HEK293 (cell line): Measurements from ENCODE around the gene SYTL2.

ENCODE experiments used
- AEBP2 ChIP-seq: fragments of 450-650 bp; formaldehyde crosslinking; IDR thresholded peaks from 2 replicates; pipeline ENCODE4 v1.5.1; 2016; ENCODE audit warnings: missing biosample characterization, missing genetic modification characterization, borderline replicate concordance
- BCL6B ChIP-seq: fragments of 450-650 bp; formaldehyde crosslinking; IDR thresholded peaks from 2 replicates; pipeline ENCODE4 v1.5.1; 2017; ENCODE audit warnings: missing biosample characterization, missing genetic modification characterization
- GFI1B ChIP-seq: fragments of 450-650 bp; formaldehyde crosslinking; IDR thresholded peaks from 2 replicates; pipeline ENCODE4 v1.5.1; 2016; ENCODE audit warnings: missing biosample characterization, missing genetic modification characterization
- HOXC10 ChIP-seq: sonication (generic); formaldehyde crosslinking; IDR thresholded peaks from 2 replicates; pipeline ENCODE4 v1.8.1; 2023; ENCODE audit warnings: mild to moderate bottlenecking, missing genetic modification reagents
- SETDB1 ChIP-seq: IDR thresholded peaks from one replicate; pipeline ENCODE4 v1.6.1; 2017; ENCODE audit warnings: mild to moderate bottlenecking, low read length, moderate library complexity, mixed read lengths; ENCODE audit not compliant: insufficient read length
- SP7 ChIP-seq: fragments of 450-650 bp; formaldehyde crosslinking; IDR thresholded peaks from 2 replicates; pipeline ENCODE4 v1.5.1; 2016; ENCODE audit warnings: missing biosample characterization, missing genetic modification characterization
- WT1 ChIP-seq: fragments of 450-650 bp; formaldehyde crosslinking; IDR thresholded peaks from 2 replicates; pipeline ENCODE4 v1.5.1; 2016; ENCODE audit warnings: missing biosample characterization, missing genetic modification characterization
- ZBTB21 ChIP-seq: fragments of 450-650 bp; formaldehyde crosslinking; IDR thresholded peaks from 2 replicates; pipeline ENCODE4 v1.5.1; 2017; ENCODE audit warnings: missing biosample characterization, missing genetic modification characterization
- ZNF114 ChIP-seq: fragments of 450-650 bp; formaldehyde crosslinking; IDR thresholded peaks from 2 replicates; pipeline ENCODE4 v1.5.0; 2017; ENCODE audit warnings: missing biosample characterization, missing genetic modification characterization
- ZNF223 ChIP-seq: fragments of 450-650 bp; formaldehyde crosslinking; IDR thresholded peaks from 2 replicates; pipeline ENCODE4 v1.5.1; 2016; ENCODE audit warnings: missing biosample characterization, missing genetic modification characterization
- ZNF37A ChIP-seq: fragments of 450-650 bp; IDR thresholded peaks from 2 replicates; pipeline ENCODE4 v1.5.1; 2018; ENCODE audit warnings: missing biosample characterization, missing genetic modification characterization
- ZNF391 ChIP-seq: fragments of 450-650 bp; formaldehyde crosslinking; IDR thresholded peaks from 2 replicates; pipeline ENCODE4 v1.5.1; 2016; ENCODE audit warnings: low read depth, missing biosample characterization, missing genetic modification characterization, borderline replicate concordance
- ZNF433 ChIP-seq: fragments of 450-650 bp; formaldehyde crosslinking; IDR thresholded peaks from 2 replicates; pipeline ENCODE4 v1.5.1; 2016; ENCODE audit warnings: missing biosample characterization, missing genetic modification characterization, low read depth
- ZNF513 ChIP-seq: fragments of 450-650 bp; IDR thresholded peaks from 2 replicates; pipeline ENCODE4 v1.5.1; 2018; ENCODE audit warnings: missing biosample characterization, missing genetic modification characterization
- ZNF558 ChIP-seq: fragments of 450-650 bp; formaldehyde crosslinking; IDR thresholded peaks from 2 replicates; pipeline ENCODE4 v1.5.1; 2016; ENCODE audit warnings: missing biosample characterization, missing genetic modification characterization
- ZNF571 ChIP-seq: fragments of 450-650 bp; formaldehyde crosslinking; IDR thresholded peaks from 2 replicates; pipeline ENCODE4 v1.5.0; 2017; ENCODE audit warnings: missing biosample characterization, missing genetic modification characterization
- ZNF639 ChIP-seq: fragments of 450-650 bp; formaldehyde crosslinking; IDR thresholded peaks from 2 replicates; pipeline ENCODE4 v1.5.1; 2016; ENCODE audit warnings: missing biosample characterization, missing genetic modification characterization
- ZNF654 ChIP-seq: fragments of 450-650 bp; formaldehyde crosslinking; IDR thresholded peaks from 2 replicates; pipeline ENCODE4 v1.5.1; 2016; ENCODE audit warnings: low read depth, missing biosample characterization, missing genetic modification characterization
- ZNF701 ChIP-seq: fragments of 450-650 bp; formaldehyde crosslinking; IDR thresholded peaks from 2 replicates; pipeline ENCODE4 v1.5.1; 2016; ENCODE audit warnings: missing biosample characterization, missing genetic modification characterization
- ZNF792 ChIP-seq: fragments of 450-650 bp; formaldehyde crosslinking; IDR thresholded peaks from 2 replicates; pipeline ENCODE4 v1.5.1; 2016; ENCODE audit warnings: missing biosample characterization, missing genetic modification characterization
- ZNF843 ChIP-seq: fragments of 450-650 bp; formaldehyde crosslinking; IDR thresholded peaks from 2 replicates; pipeline ENCODE4 v1.5.1; 2016; ENCODE audit warnings: missing biosample characterization, missing genetic modification characterization
- ZXDB ChIP-seq: fragments of 450-650 bp; formaldehyde crosslinking; IDR thresholded peaks from 2 replicates; pipeline ENCODE4 v1.5.1; 2016; ENCODE audit warnings: missing biosample characterization, missing genetic modification characterization
- TF ChIP-seq, protein P1 (sequence below): fragments of 450-650 bp; formaldehyde crosslinking; IDR thresholded peaks from 2 replicates; pipeline ENCODE4 v1.5.1; 2016; ENCODE audit warnings: missing biosample characterization, missing genetic modification characterization
- TF ChIP-seq, protein P2 (sequence below): fragments of 450-650 bp; formaldehyde crosslinking; IDR thresholded peaks from 2 replicates; pipeline ENCODE4 v1.5.1; 2016; ENCODE audit warnings: missing biosample characterization, missing genetic modification characterization
- TF ChIP-seq, protein P3 (sequence below): fragments of 450-650 bp; formaldehyde crosslinking; IDR thresholded peaks from 2 replicates; pipeline ENCODE4 v1.5.1; 2017; ENCODE audit warnings: missing biosample characterization, missing genetic modification characterization
- TF ChIP-seq, protein P4 (sequence below): fragments of 450-650 bp; formaldehyde crosslinking; conservative IDR thresholded peaks from 2 replicates; pipeline ENCODE4 v1.5.1; 2016; ENCODE audit warnings: low read depth, missing biosample characterization, missing genetic modification characterization

Gene SYTL2

DNA sequence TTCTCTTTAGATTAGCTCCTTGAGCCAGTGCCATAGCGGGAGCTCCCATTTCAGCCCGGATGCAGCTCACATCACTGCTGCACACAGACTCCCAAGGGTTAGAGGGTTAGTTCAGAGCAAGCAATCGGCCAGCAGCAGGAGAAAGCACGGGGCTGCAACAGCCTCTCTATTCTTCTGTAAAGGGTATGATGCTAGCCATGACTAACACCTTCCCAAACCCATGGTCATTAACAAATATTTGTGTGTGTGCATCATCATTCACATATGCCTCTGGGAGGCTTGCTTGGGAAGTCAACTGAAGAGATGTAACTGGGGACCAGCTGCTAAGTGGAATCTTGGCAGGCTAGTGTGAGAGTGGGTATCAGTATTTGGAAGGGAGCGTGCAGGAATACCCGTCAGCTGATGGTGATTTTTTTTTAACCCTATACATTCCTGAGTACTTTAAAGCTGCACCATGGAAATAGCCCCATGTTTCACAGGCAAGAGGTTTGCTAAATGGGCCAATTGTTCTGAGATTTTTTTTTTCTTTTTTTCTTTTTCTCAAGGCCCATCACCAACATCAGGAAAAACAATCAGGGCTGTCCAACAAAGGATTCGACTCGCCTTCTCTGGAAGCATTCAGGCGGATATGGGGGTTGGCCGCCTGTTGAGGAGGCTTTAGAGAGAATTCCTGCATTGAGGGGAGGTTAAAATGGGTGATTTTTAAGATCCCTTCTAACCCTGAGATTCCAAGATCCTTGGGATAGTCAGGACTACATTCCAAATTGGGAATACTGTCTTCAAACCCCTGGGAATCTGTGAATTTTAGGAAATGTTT lies 91.7 kb downstream of the SYTL2 start (continued):
- TF ChIP-seq, protein P1, sequence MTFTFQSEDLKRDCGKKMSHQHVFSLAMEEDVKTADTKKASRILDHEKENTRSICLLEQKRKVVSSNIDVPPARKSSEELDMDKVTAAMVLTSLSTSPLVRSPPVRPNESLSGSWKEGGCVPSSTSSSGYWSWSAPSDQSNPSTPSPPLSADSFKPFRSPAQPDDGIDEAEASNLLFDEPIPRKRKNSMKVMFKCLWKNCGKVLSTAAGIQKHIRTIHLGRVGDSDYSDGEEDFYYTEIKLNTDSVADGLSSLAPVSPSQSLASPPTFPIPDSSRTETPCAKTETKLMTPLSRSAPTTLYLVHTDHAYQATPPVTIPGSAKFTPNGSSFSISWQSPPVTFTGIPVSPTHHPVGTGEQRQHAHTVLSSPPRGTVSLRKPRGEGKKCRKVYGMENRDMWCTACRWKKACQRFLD = no peak
- TF ChIP-seq, protein P2, sequence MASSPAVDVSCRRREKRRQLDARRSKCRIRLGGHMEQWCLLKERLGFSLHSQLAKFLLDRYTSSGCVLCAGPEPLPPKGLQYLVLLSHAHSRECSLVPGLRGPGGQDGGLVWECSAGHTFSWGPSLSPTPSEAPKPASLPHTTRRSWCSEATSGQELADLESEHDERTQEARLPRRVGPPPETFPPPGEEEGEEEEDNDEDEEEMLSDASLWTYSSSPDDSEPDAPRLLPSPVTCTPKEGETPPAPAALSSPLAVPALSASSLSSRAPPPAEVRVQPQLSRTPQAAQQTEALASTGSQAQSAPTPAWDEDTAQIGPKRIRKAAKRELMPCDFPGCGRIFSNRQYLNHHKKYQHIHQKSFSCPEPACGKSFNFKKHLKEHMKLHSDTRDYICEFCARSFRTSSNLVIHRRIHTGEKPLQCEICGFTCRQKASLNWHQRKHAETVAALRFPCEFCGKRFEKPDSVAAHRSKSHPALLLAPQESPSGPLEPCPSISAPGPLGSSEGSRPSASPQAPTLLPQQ (tag by site-specific recombination) = peak; percentile 70; the same call in 1 of the 2 replicates
- no peak for TF ChIP-seq SETDB1
- no peak for TF ChIP-seq ZNF639 (tag by site-specific recombination)
- no peak for TF ChIP-seq WT1
- TF ChIP-seq ZXDB (tag by site-specific recombination) = peak; percentile 51; the same call in 1 of the 2 replicates
- TF ChIP-seq, protein P3, sequence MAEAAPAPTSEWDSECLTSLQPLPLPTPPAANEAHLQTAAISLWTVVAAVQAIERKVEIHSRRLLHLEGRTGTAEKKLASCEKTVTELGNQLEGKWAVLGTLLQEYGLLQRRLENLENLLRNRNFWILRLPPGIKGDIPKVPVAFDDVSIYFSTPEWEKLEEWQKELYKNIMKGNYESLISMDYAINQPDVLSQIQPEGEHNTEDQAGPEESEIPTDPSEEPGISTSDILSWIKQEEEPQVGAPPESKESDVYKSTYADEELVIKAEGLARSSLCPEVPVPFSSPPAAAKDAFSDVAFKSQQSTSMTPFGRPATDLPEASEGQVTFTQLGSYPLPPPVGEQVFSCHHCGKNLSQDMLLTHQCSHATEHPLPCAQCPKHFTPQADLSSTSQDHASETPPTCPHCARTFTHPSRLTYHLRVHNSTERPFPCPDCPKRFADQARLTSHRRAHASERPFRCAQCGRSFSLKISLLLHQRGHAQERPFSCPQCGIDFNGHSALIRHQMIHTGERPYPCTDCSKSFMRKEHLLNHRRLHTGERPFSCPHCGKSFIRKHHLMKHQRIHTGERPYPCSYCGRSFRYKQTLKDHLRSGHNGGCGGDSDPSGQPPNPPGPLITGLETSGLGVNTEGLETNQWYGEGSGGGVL (tag by site-specific recombination) = peak; percentile 30; the same call in 1 of the 2 replicates
- no peak for TF ChIP-seq BCL6B
- TF ChIP-seq ZBTB21 = peak; percentile 79
- TF ChIP-seq ZNF391 (tag by site-specific recombination) = no peak
- TF ChIP-seq, protein P4, sequence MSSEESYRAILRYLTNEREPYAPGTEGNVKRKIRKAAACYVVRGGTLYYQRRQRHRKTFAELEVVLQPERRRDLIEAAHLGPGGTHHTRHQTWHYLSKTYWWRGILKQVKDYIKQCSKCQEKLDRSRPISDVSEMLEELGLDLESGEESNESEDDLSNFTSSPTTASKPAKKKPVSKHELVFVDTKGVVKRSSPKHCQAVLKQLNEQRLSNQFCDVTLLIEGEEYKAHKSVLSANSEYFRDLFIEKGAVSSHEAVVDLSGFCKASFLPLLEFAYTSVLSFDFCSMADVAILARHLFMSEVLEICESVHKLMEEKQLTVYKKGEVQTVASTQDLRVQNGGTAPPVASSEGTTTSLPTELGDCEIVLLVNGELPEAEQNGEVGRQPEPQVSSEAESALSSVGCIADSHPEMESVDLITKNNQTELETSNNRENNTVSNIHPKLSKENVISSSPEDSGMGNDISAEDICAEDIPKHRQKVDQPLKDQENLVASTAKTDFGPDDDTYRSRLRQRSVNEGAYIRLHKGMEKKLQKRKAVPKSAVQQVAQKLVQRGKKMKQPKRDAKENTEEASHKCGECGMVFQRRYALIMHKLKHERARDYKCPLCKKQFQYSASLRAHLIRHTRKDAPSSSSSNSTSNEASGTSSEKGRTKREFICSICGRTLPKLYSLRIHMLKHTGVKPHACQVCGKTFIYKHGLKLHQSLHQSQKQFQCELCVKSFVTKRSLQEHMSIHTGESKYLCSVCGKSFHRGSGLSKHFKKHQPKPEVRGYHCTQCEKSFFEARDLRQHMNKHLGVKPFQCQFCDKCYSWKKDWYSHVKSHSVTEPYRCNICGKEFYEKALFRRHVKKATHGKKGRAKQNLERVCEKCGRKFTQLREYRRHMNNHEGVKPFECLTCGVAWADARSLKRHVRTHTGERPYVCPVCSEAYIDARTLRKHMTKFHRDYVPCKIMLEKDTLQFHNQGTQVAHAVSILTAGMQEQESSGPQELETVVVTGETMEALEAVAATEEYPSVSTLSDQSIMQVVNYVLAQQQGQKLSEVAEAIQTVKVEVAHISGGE (tag by site-specific recombination) = peak; percentile 57; the same call in 1 of the 2 replicates
- no peak for TF ChIP-seq ZNF37A
- TF ChIP-seq ZNF114 = no peak
- peak; percentile 79 for TF ChIP-seq SP7
- TF ChIP-seq GFI1B = no peak
- TF ChIP-seq ZNF701 (tag by site-specific recombination) = no peak
- TF ChIP-seq ZNF513 = no peak
- no peak for TF ChIP-seq ZNF433 (tag by site-specific recombination)
- TF ChIP-seq ZNF654 (tag by site-specific recombination) = no peak
- TF ChIP-seq ZNF792 (tag by site-specific recombination) = no peak
- TF ChIP-seq AEBP2 (tag by site-specific recombination) = no peak
- no peak for TF ChIP-seq ZNF571 (tag by site-specific recombination)
- no peak for TF ChIP-seq ZNF223 (tag by site-specific recombination)
- TF ChIP-seq ZNF558 = 0 out of 2 replicates have a peak, but pooled peaks have one; percentile 48
- TF ChIP-seq ZNF843 (tag by site-specific recombination) = no peak
- TF ChIP-seq HOXC10 = no peak
